ENCODE results near the gene RNF40. TPM values are rescaled to one million over a fixed set of nuclear protein-coding genes. Genes with fewer than 3 reads are reported as not detected.

RNF40 gene
- total RNA-seq, 1 donor from 2014 or later, result 60.9 TPM

DNA sequence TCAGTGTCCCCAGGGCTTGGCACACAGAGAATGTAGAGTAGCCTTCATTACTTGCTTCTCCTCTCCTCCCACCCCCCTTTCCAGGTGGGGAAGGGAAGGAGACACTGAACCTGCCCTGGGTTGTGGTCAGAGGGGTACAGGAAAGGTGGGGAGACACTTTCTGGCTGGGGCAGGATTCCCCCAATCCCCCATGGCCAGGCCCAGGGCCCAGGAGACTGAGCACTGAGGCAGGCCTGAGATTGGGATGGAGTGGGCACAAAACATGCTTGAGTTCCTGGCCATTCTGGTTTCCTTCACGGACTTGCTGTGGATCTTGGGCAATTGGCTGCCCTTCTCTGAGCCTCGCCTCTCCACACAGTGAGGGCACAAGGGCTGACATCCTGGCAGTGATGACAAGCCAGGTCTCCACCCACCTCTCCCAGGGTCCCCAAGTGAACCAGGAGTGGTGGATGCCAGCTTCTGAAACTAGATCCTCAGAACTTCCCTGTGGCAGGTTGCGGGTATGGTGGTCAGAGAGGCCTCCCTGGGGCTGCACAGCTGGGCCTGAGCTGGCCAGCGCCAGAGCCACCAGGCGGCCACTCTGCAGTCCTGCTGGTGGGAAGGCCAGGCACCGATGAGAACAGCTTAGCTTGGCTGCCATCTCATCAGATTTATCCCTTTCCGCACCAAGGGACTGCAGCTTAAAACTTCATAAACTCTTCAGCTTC is 15.6 kb downstream of the RNF40 start:
- no peak for DNase-seq (ENCODE audit: extremely low spot score in 2 of 2)
- H3K4me1 ChIP-seq, result peaks cover 29% of the 10 kb centered on the region
- intact Hi-C loops (cut with DNase I), result no loop called here
- H3K27ac ChIP-seq, result no peak overlapping the region
- H3K36me3 ChIP-seq, result peaks cover 0 to 22% of the 10 kb centered on the region in 2 donors
- no peaks in the 10 kb centered on the region for H3K9me3 ChIP-seq
- no peaks in the 10 kb centered on the region for H3K27me3 ChIP-seq
- TF ChIP-seq, protein P1, sequence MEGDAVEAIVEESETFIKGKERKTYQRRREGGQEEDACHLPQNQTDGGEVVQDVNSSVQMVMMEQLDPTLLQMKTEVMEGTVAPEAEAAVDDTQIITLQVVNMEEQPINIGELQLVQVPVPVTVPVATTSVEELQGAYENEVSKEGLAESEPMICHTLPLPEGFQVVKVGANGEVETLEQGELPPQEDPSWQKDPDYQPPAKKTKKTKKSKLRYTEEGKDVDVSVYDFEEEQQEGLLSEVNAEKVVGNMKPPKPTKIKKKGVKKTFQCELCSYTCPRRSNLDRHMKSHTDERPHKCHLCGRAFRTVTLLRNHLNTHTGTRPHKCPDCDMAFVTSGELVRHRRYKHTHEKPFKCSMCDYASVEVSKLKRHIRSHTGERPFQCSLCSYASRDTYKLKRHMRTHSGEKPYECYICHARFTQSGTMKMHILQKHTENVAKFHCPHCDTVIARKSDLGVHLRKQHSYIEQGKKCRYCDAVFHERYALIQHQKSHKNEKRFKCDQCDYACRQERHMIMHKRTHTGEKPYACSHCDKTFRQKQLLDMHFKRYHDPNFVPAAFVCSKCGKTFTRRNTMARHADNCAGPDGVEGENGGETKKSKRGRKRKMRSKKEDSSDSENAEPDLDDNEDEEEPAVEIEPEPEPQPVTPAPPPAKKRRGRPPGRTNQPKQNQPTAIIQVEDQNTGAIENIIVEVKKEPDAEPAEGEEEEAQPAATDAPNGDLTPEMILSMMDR (IDR thresholded peaks at IDR 0.05), result no peak
- TF ChIP-seq POLR2AphosphoS5 (IDR thresholded peaks at IDR 0.05; ENCODE audit: insufficient read depth in 1 of 2, low read depth in 1 of 2) (no peak), POLR2A (IDR thresholded peaks at IDR 0.05) (no peak)
- no peak overlapping the region for H3K4me3 ChIP-seq

DNA sequence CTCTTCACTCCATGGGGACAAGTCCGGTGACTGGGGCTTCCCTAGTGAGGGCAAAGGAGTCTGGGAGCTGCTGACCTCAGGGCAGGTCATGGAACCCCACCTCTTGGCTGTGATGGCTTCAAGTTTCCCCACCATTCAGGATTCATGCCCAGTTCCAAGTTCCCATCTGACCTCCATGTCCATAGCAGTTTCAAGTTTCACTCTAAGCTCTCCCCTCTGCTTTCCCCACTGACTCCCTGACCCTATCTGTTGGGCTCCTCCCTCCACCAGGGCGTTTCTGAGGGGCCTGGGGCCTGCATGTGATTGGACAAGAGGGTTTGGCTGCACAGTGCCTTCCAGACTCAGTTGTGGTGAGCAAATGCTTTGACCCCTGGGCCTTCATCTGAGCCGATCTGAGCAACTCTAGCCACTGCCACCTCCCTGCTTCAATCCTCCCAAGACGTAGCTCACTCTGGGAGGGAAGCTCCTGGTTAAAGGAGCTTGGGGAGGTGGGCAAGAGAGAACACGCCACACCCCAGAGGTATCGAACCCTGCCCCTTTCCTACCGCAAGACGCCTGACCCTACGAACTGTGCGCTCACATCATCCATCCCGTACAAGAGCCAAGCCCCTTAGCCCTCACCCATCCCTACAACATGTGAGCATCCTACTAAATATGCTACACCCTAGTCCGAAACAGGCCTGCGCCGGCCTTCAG is 16.6 kb downstream of the RNF40 start:
- H3K27ac ChIP-seq, result no peak overlapping the region
- TF ChIP-seq, protein P1 (IDR thresholded peaks at IDR 0.05), result no peak
- TF ChIP-seq POLR2AphosphoS5 (IDR thresholded peaks at IDR 0.05; ENCODE audit: insufficient read depth in 1 of 2, low read depth in 1 of 2) (no peak), POLR2A (IDR thresholded peaks at IDR 0.05) (no peak)
- intact Hi-C loops (cut with DNase I), result no loop called here
- peaks cover 0 to 28% of the 10 kb centered on the region in 2 donors for H3K36me3 ChIP-seq
- no peak overlapping the region for H3K4me3 ChIP-seq
- DNase-seq (ENCODE audit: extremely low spot score in 2 of 2), result no peak
- peaks cover 29% of the 10 kb centered on the region for H3K4me1 ChIP-seq
- H3K27me3 ChIP-seq, result no peaks in the 10 kb centered on the region
- H3K9me3 ChIP-seq, result no peaks in the 10 kb centered on the region

DNA sequence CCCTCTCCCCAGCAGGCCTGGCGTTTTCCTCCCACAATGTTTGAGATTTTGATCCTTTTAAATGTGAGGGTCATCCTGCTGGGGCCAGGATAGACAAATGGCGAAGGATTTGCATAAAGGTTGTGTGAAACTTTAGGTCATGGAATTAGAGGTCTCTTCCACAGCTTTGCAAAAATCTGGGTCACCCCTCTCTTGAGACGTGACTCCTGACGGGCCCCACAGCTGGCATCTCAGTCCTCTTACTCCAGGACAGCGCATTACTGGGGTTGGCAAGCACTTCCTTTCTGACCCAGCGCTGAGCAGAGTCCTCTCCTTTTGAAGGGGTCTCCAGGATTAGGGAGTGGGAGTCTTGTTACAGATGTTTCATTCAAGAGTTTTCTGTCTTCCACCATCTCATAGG is 17.5 kb downstream of the RNF40 start:
- peaks cover 0 to 27% of the 10 kb centered on the region in 2 donors for H3K36me3 ChIP-seq
- H3K9me3 ChIP-seq, result no peaks in the 10 kb centered on the region
- H3K27ac ChIP-seq, result no peak overlapping the region
- H3K4me3 ChIP-seq, result no peak overlapping the region
- no peaks in the 10 kb centered on the region for H3K27me3 ChIP-seq
- H3K4me1 ChIP-seq, result peaks cover 31% of the 10 kb centered on the region
- intact Hi-C loops (cut with DNase I), result no loop called here
- DNase-seq (ENCODE audit: extremely low spot score in 2 of 2), result no peak
- no peak for TF ChIP-seq POLR2A (IDR thresholded peaks at IDR 0.05)
- no peak for TF ChIP-seq POLR2AphosphoS5 (IDR thresholded peaks at IDR 0.05; ENCODE audit: insufficient read depth in 1 of 2, low read depth in 1 of 2)
- TF ChIP-seq, protein P1 (IDR thresholded peaks at IDR 0.05), result no peak

DNA sequence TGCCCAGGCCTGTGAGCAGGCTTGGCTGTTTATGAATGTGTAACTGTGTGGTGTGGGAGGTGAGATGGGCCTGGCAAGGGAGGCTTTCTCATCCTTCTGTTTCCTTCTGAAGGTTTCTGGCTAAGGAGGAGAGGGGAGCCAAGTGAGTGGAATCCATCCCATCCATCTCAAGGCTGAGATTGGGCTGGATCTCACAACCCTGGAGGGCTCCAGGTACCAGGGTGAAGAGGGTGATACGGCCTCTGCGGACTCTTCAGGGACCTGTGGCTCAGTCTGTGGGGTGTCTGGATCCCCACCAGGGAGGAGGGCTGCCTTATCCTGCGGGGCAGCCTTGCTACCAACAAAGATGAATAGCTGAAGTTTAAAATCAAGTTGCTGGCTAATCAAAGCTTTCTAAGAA is 17.9 kb downstream of the RNF40 start:
- Histone ChIP-seq H3K27me3 (no peaks in the 10 kb centered on the region), H3K4me3 (no peak overlapping the region), H3K27ac (no peak overlapping the region), H3K4me1 (peaks cover 31% of the 10 kb centered on the region), H3K36me3 (peaks cover 0 to 27% of the 10 kb centered on the region in 2 donors), H3K9me3 (no peaks in the 10 kb centered on the region)
- TF ChIP-seq POLR2AphosphoS5 (IDR thresholded peaks at IDR 0.05; ENCODE audit: insufficient read depth in 1 of 2, low read depth in 1 of 2), result no peak
- no peak for TF ChIP-seq POLR2A (IDR thresholded peaks at IDR 0.05)
- intact Hi-C loops (cut with DNase I), result no loop called here
- no peak for DNase-seq (ENCODE audit: extremely low spot score in 2 of 2)

DNA sequence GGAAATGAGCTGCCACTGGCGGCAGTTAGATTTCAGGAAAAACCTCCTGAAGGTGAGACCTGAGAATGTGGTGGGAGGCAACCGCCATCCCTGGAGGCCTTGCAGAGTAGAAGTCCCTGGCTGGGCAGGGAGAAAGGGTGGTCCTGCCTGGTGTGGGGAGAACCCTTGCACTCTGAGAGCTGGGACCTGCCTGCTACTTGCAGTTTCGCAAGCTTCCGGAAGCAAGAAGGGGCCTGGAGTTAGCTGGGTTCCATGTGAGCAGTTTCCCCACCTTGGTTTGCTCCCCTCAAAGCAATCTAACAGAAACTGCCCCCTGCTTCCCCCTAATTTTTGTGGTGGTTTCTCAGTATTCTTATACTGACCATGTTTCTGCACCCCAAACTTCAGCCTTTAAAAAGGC is 18.4 kb downstream of the RNF40 start:
- no peaks in the 10 kb centered on the region for H3K9me3 ChIP-seq
- intact Hi-C loops (cut with DNase I), result no loop called here
- TF ChIP-seq, protein P1 (IDR thresholded peaks at IDR 0.05), result no peak
- TF ChIP-seq POLR2AphosphoS5 (IDR thresholded peaks at IDR 0.05; ENCODE audit: insufficient read depth in 1 of 2, low read depth in 1 of 2) (no peak), POLR2A (IDR thresholded peaks at IDR 0.05) (no peak)

More for the DNA sequence above, 18.4 kb downstream of the RNF40 start:
- H3K27me3 ChIP-seq, result no peaks in the 10 kb centered on the region
- H3K4me1 ChIP-seq, result peaks cover 34% of the 10 kb centered on the region
- no peak for DNase-seq (ENCODE audit: extremely low spot score in 2 of 2)
- H3K36me3 ChIP-seq, result peaks cover 0 to 27% of the 10 kb centered on the region in 2 donors
- H3K27ac ChIP-seq, result no peak overlapping the region
- no peak overlapping the region for H3K4me3 ChIP-seq
